HepG2 (cell line): Measurements from ENCODE around the gene ACVR1B.

Source experiments
- CREM ChIP-seq, 2 experiments: sonication (generic) in 1 of 2; formaldehyde crosslinking in 1 of 2; IDR thresholded peaks; 2 replicates each; pipeline versions ENCODE4 v1.4.0 to v1.6.1; 2016 to 2020; ENCODE audit warnings: antibody characterized with exemption in 1 of 2, mild to moderate bottlenecking in 1 of 2, missing genetic modification reagents in 1 of 2
- POLR2AphosphoS2 ChIP-seq: IDR thresholded peaks from 2 replicates; pipeline ENCODE4 v1.6.1; 2011; ENCODE audit warnings: low read depth, low read length, improper control_type of control experiment
- POLR2AphosphoS5 ChIP-seq: IDR thresholded peaks from 2 replicates; pipeline ENCODE4 v1.6.1; 2012; ENCODE audit warnings: low read depth, low read length
- ZNF121 ChIP-seq: sonication (generic); formaldehyde crosslinking; IDR thresholded peaks from 2 replicates; pipeline ENCODE4 v1.5.0; 2020; ENCODE audit warnings: mild to moderate bottlenecking, missing genetic modification reagents
- TF ChIP-seq, protein P1 (sequence below): sonication (generic); formaldehyde crosslinking; IDR thresholded peaks from 2 replicates; pipeline ENCODE4 v1.5.0; 2020; ENCODE audit warnings: mild to moderate bottlenecking, missing genetic modification reagents, moderate library complexity
- TF ChIP-seq, protein P2 (sequence below), 2 experiments: sonication (generic) in 1 of 2; formaldehyde crosslinking in 1 of 2; IDR thresholded peaks; 2 replicates each; pipeline versions ENCODE4 v1.5.1 to v1.6.1; 2011 to 2020; ENCODE audit warnings: borderline replicate concordance in 1 of 2, low read depth in 1 of 2, low read length in 1 of 2, mild to moderate bottlenecking in 1 of 2, missing genetic modification reagents in 1 of 2, moderate library complexity in 1 of 2
- TF ChIP-seq, protein P3 (sequence below), 2 experiments: sonication (generic) in 1 of 2; formaldehyde crosslinking in 1 of 2; IDR thresholded peaks; 2 replicates each; pipeline versions ENCODE4 v1.6.1 to v1.9.0; 2014 to 2022; ENCODE audit warnings: antibody characterized with exemption in 1 of 2, borderline replicate concordance in 1 of 2, inconsistent platforms in 1 of 2, low read depth in 1 of 2, missing genetic modification reagents in 1 of 2

DNA sequence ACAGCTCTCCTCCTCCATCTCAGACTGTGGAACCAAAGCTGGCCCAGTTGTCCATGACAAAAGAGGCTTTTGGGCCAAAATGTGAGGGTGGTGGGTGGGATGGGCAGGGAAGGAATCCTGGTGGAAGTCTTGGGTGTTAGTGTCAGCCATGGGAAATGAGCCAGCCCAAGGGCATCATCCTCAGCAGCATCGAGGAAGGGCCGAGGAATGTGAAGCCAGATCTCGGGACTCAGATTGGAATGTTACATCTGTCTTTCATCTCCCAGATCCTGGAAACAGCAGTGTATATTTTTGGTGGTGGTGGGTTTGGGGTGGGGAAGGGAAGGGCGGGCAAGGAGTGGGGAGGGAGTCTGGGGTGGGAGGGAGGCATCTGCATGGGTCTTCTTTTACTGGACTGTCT is 43.5 kb downstream of the ACVR1B start:
- TF ChIP-seq, protein P1, sequence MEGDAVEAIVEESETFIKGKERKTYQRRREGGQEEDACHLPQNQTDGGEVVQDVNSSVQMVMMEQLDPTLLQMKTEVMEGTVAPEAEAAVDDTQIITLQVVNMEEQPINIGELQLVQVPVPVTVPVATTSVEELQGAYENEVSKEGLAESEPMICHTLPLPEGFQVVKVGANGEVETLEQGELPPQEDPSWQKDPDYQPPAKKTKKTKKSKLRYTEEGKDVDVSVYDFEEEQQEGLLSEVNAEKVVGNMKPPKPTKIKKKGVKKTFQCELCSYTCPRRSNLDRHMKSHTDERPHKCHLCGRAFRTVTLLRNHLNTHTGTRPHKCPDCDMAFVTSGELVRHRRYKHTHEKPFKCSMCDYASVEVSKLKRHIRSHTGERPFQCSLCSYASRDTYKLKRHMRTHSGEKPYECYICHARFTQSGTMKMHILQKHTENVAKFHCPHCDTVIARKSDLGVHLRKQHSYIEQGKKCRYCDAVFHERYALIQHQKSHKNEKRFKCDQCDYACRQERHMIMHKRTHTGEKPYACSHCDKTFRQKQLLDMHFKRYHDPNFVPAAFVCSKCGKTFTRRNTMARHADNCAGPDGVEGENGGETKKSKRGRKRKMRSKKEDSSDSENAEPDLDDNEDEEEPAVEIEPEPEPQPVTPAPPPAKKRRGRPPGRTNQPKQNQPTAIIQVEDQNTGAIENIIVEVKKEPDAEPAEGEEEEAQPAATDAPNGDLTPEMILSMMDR (CRISPR knock-in tag) = no peak
- no peak for TF ChIP-seq CREM (IDR thresholded peaks at IDR 0.05)
- no peak for TF ChIP-seq CREM (CRISPR knock-in tag; IDR thresholded peaks at IDR 0.05)
- TF ChIP-seq, protein P2, sequence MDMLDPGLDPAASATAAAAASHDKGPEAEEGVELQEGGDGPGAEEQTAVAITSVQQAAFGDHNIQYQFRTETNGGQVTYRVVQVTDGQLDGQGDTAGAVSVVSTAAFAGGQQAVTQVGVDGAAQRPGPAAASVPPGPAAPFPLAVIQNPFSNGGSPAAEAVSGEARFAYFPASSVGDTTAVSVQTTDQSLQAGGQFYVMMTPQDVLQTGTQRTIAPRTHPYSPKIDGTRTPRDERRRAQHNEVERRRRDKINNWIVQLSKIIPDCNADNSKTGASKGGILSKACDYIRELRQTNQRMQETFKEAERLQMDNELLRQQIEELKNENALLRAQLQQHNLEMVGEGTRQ (IDR thresholded peaks at IDR 0.05; ENCODE audit: low read depth, low read length) = no peak
- TF ChIP-seq, protein P2 (CRISPR knock-in tag; IDR thresholded peaks at IDR 0.05; ENCODE audit: borderline replicate concordance) = no peak
- TF ChIP-seq, protein P3, sequence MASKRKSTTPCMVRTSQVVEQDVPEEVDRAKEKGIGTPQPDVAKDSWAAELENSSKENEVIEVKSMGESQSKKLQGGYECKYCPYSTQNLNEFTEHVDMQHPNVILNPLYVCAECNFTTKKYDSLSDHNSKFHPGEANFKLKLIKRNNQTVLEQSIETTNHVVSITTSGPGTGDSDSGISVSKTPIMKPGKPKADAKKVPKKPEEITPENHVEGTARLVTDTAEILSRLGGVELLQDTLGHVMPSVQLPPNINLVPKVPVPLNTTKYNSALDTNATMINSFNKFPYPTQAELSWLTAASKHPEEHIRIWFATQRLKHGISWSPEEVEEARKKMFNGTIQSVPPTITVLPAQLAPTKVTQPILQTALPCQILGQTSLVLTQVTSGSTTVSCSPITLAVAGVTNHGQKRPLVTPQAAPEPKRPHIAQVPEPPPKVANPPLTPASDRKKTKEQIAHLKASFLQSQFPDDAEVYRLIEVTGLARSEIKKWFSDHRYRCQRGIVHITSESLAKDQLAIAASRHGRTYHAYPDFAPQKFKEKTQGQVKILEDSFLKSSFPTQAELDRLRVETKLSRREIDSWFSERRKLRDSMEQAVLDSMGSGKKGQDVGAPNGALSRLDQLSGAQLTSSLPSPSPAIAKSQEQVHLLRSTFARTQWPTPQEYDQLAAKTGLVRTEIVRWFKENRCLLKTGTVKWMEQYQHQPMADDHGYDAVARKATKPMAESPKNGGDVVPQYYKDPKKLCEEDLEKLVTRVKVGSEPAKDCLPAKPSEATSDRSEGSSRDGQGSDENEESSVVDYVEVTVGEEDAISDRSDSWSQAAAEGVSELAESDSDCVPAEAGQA (IDR thresholded peaks at IDR 0.05; ENCODE audit: low read depth) = no peak
- TF ChIP-seq, protein P3 (CRISPR knock-in tag; IDR thresholded peaks at IDR 0.05; ENCODE audit: borderline replicate concordance) = no peak
- TF ChIP-seq POLR2AphosphoS5 = no peak
- no peak for TF ChIP-seq ZNF121 (CRISPR knock-in tag)
- TF ChIP-seq POLR2AphosphoS2 = no peak
